BJ (cell line): ENCODE results near the gene OR13C5. TPM values are rescaled to one million over a fixed set of nuclear protein-coding genes. Genes with fewer than 3 reads are reported as not detected.

Experiments used
- CTCF ChIA-PET: fragments of 350-600 bp; formaldehyde crosslinking; extraction: SDS; loops from one replicate; lab custom pipeline; 2021; ENCODE audit warnings: antibody characterized with exemption, inconsistent platforms; lab: Yijun Ruan, JAX
- POLR2A ChIA-PET: fragments of 300-600 bp; sonication (Branson Sonifier 250); formaldehyde crosslinking; extraction: SDS; loops from one replicate; lab custom pipeline; 2021; ENCODE audit warnings: antibody characterized with exemption; lab: Charles Lee
- DNase-seq: peaks from one replicate; pipeline ENCODE4 v3.0.0-alpha.2; 2011; ENCODE audit warnings: low read depth
- H3K27me3 ChIP-seq: 2 replicates; pipeline ENCODE4 v1.6.0; 2011; ENCODE audit warnings: low read length; ENCODE audit not compliant: control insufficient read depth, insufficient read depth
- H3K36me3 ChIP-seq: 2 replicates; pipeline ENCODE4 v1.5.1; 2011; ENCODE audit warnings: low read length; ENCODE audit not compliant: control insufficient read depth, insufficient read depth
- H3K4me3 ChIP-seq: 2 replicates; pipeline ENCODE4 v1.5.1; 2011; ENCODE audit warnings: low read depth, mild to moderate bottlenecking, control low read depth, low read length
- CTCF ChIP-seq: IDR thresholded peaks from 2 replicates; pipeline ENCODE4 v1.5.1; 2011; ENCODE audit warnings: low read depth, mild to moderate bottlenecking, control low read depth, inconsistent platforms, low read length, moderate library complexity; ENCODE audit not compliant: insufficient read depth
- polyA plus RNA-seq: library from polyadenylated mRNA; depleted of rRNA; stranded (reverse); fragments of >200 nt; gene quantifications from 2 replicates; pipeline ENCODE4 v1.2.3, GENCODE V29; 2011; rRNA removed

OR13C5 gene
- polyA plus RNA-seq, 1 experiment = not detected

DNA sequence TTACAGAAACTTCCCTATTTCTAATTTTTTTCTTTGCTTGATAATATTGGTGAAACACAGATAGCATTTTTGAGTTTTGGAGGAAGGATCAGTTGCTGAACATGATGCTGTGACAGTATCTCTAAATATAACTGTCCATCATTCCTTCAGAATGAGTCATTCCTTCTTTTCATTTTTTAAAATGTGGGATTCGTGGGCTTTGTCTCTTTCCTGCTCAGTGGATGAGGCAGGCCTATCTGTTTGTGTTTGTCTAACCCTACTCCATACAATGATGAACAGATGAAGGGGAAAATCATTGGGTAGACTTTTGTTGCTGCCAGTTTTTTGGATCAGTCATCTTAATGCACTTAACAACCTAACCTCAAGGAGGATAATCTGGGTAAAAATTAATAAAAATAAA is 46.0 kb downstream of the OR13C5 start:
- Histone ChIP-seq H3K36me3 (no peaks in the 10 kb centered on the region), H3K27me3 (no peaks in the 10 kb centered on the region), H3K4me3 (no peak overlapping the region)
- TF ChIP-seq CTCF = no peak
- DNase-seq = no peak
- ChIA-PET CTCF (no interaction called here), POLR2A (no interaction called here)

Other genes starting within 250 kb of the OR13C5 start
- gene OR13F1, start 95.2 kb downstream of the OR13C5 start, polyA plus RNA-seq = not detected in 2 replicates
- gene OR13C4, start 72.2 kb downstream of the OR13C5 start, polyA plus RNA-seq = not detected in 2 replicates
- not detected in 2 replicates for gene OR13C3, start 62.6 kb downstream of the OR13C5 start, polyA plus RNA-seq
- not detected in 2 replicates for gene OR13C8, start 30.2 kb downstream of the OR13C5 start, polyA plus RNA-seq
- not detected in 2 replicates for gene OR13C2, start 6.2 kb upstream of the OR13C5 start, polyA plus RNA-seq
- not detected in 2 replicates for gene OR13C9, start 18.8 kb upstream of the OR13C5 start, polyA plus RNA-seq
- not detected in 2 replicates for gene OR13D1, start 95.1 kb upstream of the OR13C5 start, polyA plus RNA-seq
- gene NIPSNAP3A, start 148.3 kb upstream of the OR13C5 start, polyA plus RNA-seq = 40.6 and 62.8 TPM in 2 replicates
- gene NIPSNAP3B, start 164.7 kb upstream of the OR13C5 start, polyA plus RNA-seq = 0.75 and 0.96 TPM in 2 replicates